ENCODE measurements around the gene CAMTA1. TPM values are rescaled to one million over a fixed set of nuclear protein-coding genes. Genes with fewer than 3 reads are reported as not detected.

CAMTA1 gene
- total RNA-seq, 1 experiment from 2014 or later, result 118 TPM

- no peak for DNase-seq
- no peaks in the 10 kb centered on the region for H3K36me3 ChIP-seq (ENCODE audit: insufficient read depth, low read length)
- H3K4me3 ChIP-seq (ENCODE audit: low read length), result no peak overlapping the region
- peaks cover 3% of the 10 kb centered on the region for H3K4me1 ChIP-seq (ENCODE audit: low read length)
- H3K9ac ChIP-seq (ENCODE audit: low read length), result no peak overlapping the region
- no peaks in the 10 kb centered on the region; the same call in 1 of the 2 replicates for H4K20me1 ChIP-seq (ENCODE audit: insufficient read depth, low read depth, low read length)
- H3K9me2 ChIP-seq (replicated peaks; ENCODE audit: insufficient read depth, low read length), result no peaks in the 10 kb centered on the region
- H3K27me3 ChIP-seq (ENCODE audit: low read length), result no peaks in the 10 kb centered on the region
- H3K9me3 ChIP-seq (ENCODE audit: low read length), result no peaks in the 10 kb centered on the region
- H2AFZ ChIP-seq (ENCODE audit: low read length), result no peak overlapping the region
- no peaks in the 10 kb centered on the region for H3K79me2 ChIP-seq (ENCODE audit: low read length)
- H3K4me2 ChIP-seq (ENCODE audit: low read depth, low read length, poor library complexity, severe bottlenecking), result no peak overlapping the region
- H3K27ac ChIP-seq (ENCODE audit: low read length), result no peak overlapping the region
These were observed 106.7 kb downstream of the CAMTA1 start for GRCh38 chr1:6891781-6892579.

- H3K9me3 ChIP-seq (ENCODE audit: low read length), result no peaks in the 10 kb centered on the region
- DNase-seq, result no peak
- no peak overlapping the region for H2AFZ ChIP-seq (ENCODE audit: low read length)
- no peak overlapping the region for H3K4me2 ChIP-seq (ENCODE audit: low read depth, low read length, poor library complexity, severe bottlenecking)
- no peaks in the 10 kb centered on the region for H3K79me2 ChIP-seq (ENCODE audit: low read length)
- H3K9me2 ChIP-seq (replicated peaks; ENCODE audit: insufficient read depth, low read length), result no peaks in the 10 kb centered on the region
- H3K36me3 ChIP-seq (ENCODE audit: insufficient read depth, low read length), result no peaks in the 10 kb centered on the region
- H3K27me3 ChIP-seq (ENCODE audit: low read length), result no peaks in the 10 kb centered on the region
- no peak overlapping the region for H3K9ac ChIP-seq (ENCODE audit: low read length)
- H3K4me1 ChIP-seq (ENCODE audit: low read length), result peaks cover 3% of the 10 kb centered on the region
- no peaks in the 10 kb centered on the region for H4K20me1 ChIP-seq (ENCODE audit: insufficient read depth, low read depth, low read length)
- no peak overlapping the region for H3K27ac ChIP-seq (ENCODE audit: low read length)
- no peak overlapping the region for H3K4me3 ChIP-seq (ENCODE audit: low read length)
These were observed 108.1 kb downstream of the CAMTA1 start for GRCh38 chr1:6893388-6893787.

GRCh38 chr1:6897138-6897537 lies 111.9 kb downstream of the CAMTA1 start:
- Histone ChIP-seq H2AFZ (ENCODE audit: low read length) (no peak overlapping the region), H3K27me3 (ENCODE audit: low read length) (no peaks in the 10 kb centered on the region), H3K4me1 (ENCODE audit: low read length) (peaks cover 3% of the 10 kb centered on the region), H3K9ac (ENCODE audit: low read length) (no peak overlapping the region), H3K9me3 (ENCODE audit: low read length) (no peaks in the 10 kb centered on the region), H3K27ac (ENCODE audit: low read length) (no peak overlapping the region), H3K79me2 (ENCODE audit: low read length) (no peaks in the 10 kb centered on the region), H3K9me2 (replicated peaks; ENCODE audit: insufficient read depth, low read length) (no peaks in the 10 kb centered on the region), H4K20me1 (ENCODE audit: insufficient read depth, low read depth, low read length) (no peaks in the 10 kb centered on the region; the same call in 1 of the 2 replicates), H3K4me3 (ENCODE audit: low read length) (no peak overlapping the region), H3K36me3 (ENCODE audit: insufficient read depth, low read length) (no peaks in the 10 kb centered on the region), H3K4me2 (ENCODE audit: low read depth, low read length, poor library complexity, severe bottlenecking) (no peak overlapping the region)
- no peak for DNase-seq

- Histone ChIP-seq H3K9me3 (ENCODE audit: low read length) (no peaks in the 10 kb centered on the region), H2AFZ (ENCODE audit: low read length) (no peak overlapping the region), H3K36me3 (ENCODE audit: insufficient read depth, low read length) (no peaks in the 10 kb centered on the region), H3K4me2 (ENCODE audit: low read depth, low read length, poor library complexity, severe bottlenecking) (no peak overlapping the region), H3K9ac (ENCODE audit: low read length) (no peak overlapping the region), H3K79me2 (ENCODE audit: low read length) (no peaks in the 10 kb centered on the region), H3K9me2 (replicated peaks; ENCODE audit: insufficient read depth, low read length) (no peaks in the 10 kb centered on the region), H4K20me1 (ENCODE audit: insufficient read depth, low read depth, low read length) (no peaks in the 10 kb centered on the region; the same call in 1 of the 2 replicates), H3K27ac (ENCODE audit: low read length) (no peak overlapping the region), H3K27me3 (ENCODE audit: low read length) (no peaks in the 10 kb centered on the region), H3K4me3 (ENCODE audit: low read length) (no peak overlapping the region), H3K4me1 (ENCODE audit: low read length) (no peaks in the 10 kb centered on the region)
- no peak for DNase-seq
These were observed 113.8 kb downstream of the CAMTA1 start for GRCh38 chr1:6898974-6899539.

- Histone ChIP-seq H3K36me3 (ENCODE audit: insufficient read depth, low read length) (no peaks in the 10 kb centered on the region), H4K20me1 (ENCODE audit: insufficient read depth, low read depth, low read length) (no peaks in the 10 kb centered on the region; the same call in 1 of the 2 replicates), H3K9me2 (replicated peaks; ENCODE audit: insufficient read depth, low read length) (no peaks in the 10 kb centered on the region), H3K27ac (ENCODE audit: low read length) (no peak overlapping the region), H3K79me2 (ENCODE audit: low read length) (no peaks in the 10 kb centered on the region), H3K9ac (ENCODE audit: low read length) (no peak overlapping the region), H3K4me1 (ENCODE audit: low read length) (no peaks in the 10 kb centered on the region), H3K4me2 (ENCODE audit: low read depth, low read length, poor library complexity, severe bottlenecking) (no peak overlapping the region), H3K9me3 (ENCODE audit: low read length) (no peaks in the 10 kb centered on the region), H2AFZ (ENCODE audit: low read length) (no peak overlapping the region), H3K27me3 (ENCODE audit: low read length) (no peaks in the 10 kb centered on the region), H3K4me3 (ENCODE audit: low read length) (no peak overlapping the region)
- DNase-seq, result no peak
These were observed 114.4 kb downstream of the CAMTA1 start for GRCh38 chr1:6899621-6900020.

GRCh38 chr1:6902153-6902552 lies 116.9 kb downstream of the CAMTA1 start:
- no peaks in the 10 kb centered on the region for H3K9me2 ChIP-seq (replicated peaks; ENCODE audit: insufficient read depth, low read length)
- H3K27me3 ChIP-seq (ENCODE audit: low read length), result no peaks in the 10 kb centered on the region
- no peak overlapping the region for H3K27ac ChIP-seq (ENCODE audit: low read length)
- no peaks in the 10 kb centered on the region; the same call in 1 of the 2 replicates for H4K20me1 ChIP-seq (ENCODE audit: insufficient read depth, low read depth, low read length)
- DNase-seq, result no peak
- H3K9me3 ChIP-seq (ENCODE audit: low read length), result no peaks in the 10 kb centered on the region
- H3K79me2 ChIP-seq (ENCODE audit: low read length), result no peaks in the 10 kb centered on the region
- peaks cover 18% of the 10 kb centered on the region for H3K4me1 ChIP-seq (ENCODE audit: low read length)
- no peak overlapping the region for H2AFZ ChIP-seq (ENCODE audit: low read length)
- no peak overlapping the region for H3K9ac ChIP-seq (ENCODE audit: low read length)
- no peak overlapping the region for H3K4me3 ChIP-seq (ENCODE audit: low read length)
- H3K36me3 ChIP-seq (ENCODE audit: insufficient read depth, low read length), result no peaks in the 10 kb centered on the region
- H3K4me2 ChIP-seq (ENCODE audit: low read depth, low read length, poor library complexity, severe bottlenecking), result no peak overlapping the region

GRCh38 chr1:6904476-6905170 lies 119.4 kb downstream of the CAMTA1 start:
- no peak overlapping the region for H3K4me3 ChIP-seq (ENCODE audit: low read length)
- H3K27ac ChIP-seq (ENCODE audit: low read length), result no peak overlapping the region
- no peak overlapping the region for H3K9ac ChIP-seq (ENCODE audit: low read length)
- no peaks in the 10 kb centered on the region for H3K36me3 ChIP-seq (ENCODE audit: insufficient read depth, low read length)
- H3K79me2 ChIP-seq (ENCODE audit: low read length), result no peaks in the 10 kb centered on the region
- no peak overlapping the region for H3K4me2 ChIP-seq (ENCODE audit: low read depth, low read length, poor library complexity, severe bottlenecking)
- peaks cover 21% of the 10 kb centered on the region for H3K4me1 ChIP-seq (ENCODE audit: low read length)
- no peaks in the 10 kb centered on the region for H3K9me3 ChIP-seq (ENCODE audit: low read length)
- H2AFZ ChIP-seq (ENCODE audit: low read length), result no peak overlapping the region
- H3K9me2 ChIP-seq (replicated peaks; ENCODE audit: insufficient read depth, low read length), result no peaks in the 10 kb centered on the region
- no peaks in the 10 kb centered on the region for H3K27me3 ChIP-seq (ENCODE audit: low read length)
- peaks cover 6% of the 10 kb centered on the region; the same call in 1 of the 2 replicates for H4K20me1 ChIP-seq (ENCODE audit: insufficient read depth, low read depth, low read length)
- no peak for DNase-seq

GRCh38 chr1:6905331-6905730 lies 120.1 kb downstream of the CAMTA1 start:
- no peaks in the 10 kb centered on the region for H3K79me2 ChIP-seq (ENCODE audit: low read length)
- DNase-seq, result no peak
- H4K20me1 ChIP-seq (ENCODE audit: insufficient read depth, low read depth, low read length), result peaks cover 6% of the 10 kb centered on the region; the same call in 1 of the 2 replicates
- H3K4me2 ChIP-seq (ENCODE audit: low read depth, low read length, poor library complexity, severe bottlenecking), result no peak overlapping the region
- H3K27me3 ChIP-seq (ENCODE audit: low read length), result no peaks in the 10 kb centered on the region
- H3K9me3 ChIP-seq (ENCODE audit: low read length), result no peaks in the 10 kb centered on the region
- no peak overlapping the region for H3K9ac ChIP-seq (ENCODE audit: low read length)
- H3K4me1 ChIP-seq (ENCODE audit: low read length), result peaks cover 21% of the 10 kb centered on the region
- H3K27ac ChIP-seq (ENCODE audit: low read length), result no peak overlapping the region
- no peak overlapping the region for H3K4me3 ChIP-seq (ENCODE audit: low read length)
- H3K36me3 ChIP-seq (ENCODE audit: insufficient read depth, low read length), result no peaks in the 10 kb centered on the region
- no peak overlapping the region for H2AFZ ChIP-seq (ENCODE audit: low read length)
- no peaks in the 10 kb centered on the region for H3K9me2 ChIP-seq (replicated peaks; ENCODE audit: insufficient read depth, low read length)
